Tibial artery (tissue), 4 donors: Measurements from ENCODE around the gene DIAPH3.

ENCODE experiments used
- DNase-seq, 2 donors: peaks; one replicate each; pipeline ENCODE4 v3.0.0-alpha.2; 2019
- H3K27ac ChIP-seq, 2 donors: fragments of 200-600 bp; sonication (generic) in 1 of 2; 1 replicate in 1 of 2; 2 replicates in 1 of 2; pipeline ENCODE4 v1.5.1; 2018 to 2019; ENCODE audit warnings: mild to moderate bottlenecking in 1 of 2
- H3K27me3 ChIP-seq, 2 donors: fragments of 200-600 bp; sonication (generic) in 1 of 2; one replicate each; pipeline versions ENCODE4 v1.5.1 to v1.6.0; 2016 to 2019
- H3K36me3 ChIP-seq, 3 donors: fragments of 200-600 bp; sonication (generic) in 2 of 3; one replicate each; pipeline ENCODE4 v1.5.1; 2016 to 2019; ENCODE audit warnings: mild to moderate bottlenecking in 2 of 3
- H3K4me1 ChIP-seq, 4 donors: fragments of 200-600 bp; sonication (generic) in 2 of 4; 1 replicate in 3 of 4; 2 replicates in 1 of 4; pipeline ENCODE4 v1.5.1; 2016 to 2019
- H3K4me3 ChIP-seq, 2 donors: fragments of 200-600 bp; sonication (generic) in 1 of 2; 1 replicate in 1 of 2; 2 replicates in 1 of 2; pipeline ENCODE4 v1.5.1; 2018 to 2019; ENCODE audit warnings: mild to moderate bottlenecking in 2 of 2
- H3K9me3 ChIP-seq, 3 donors: fragments of 200-600 bp; sonication (generic) in 1 of 3; one replicate each; pipeline ENCODE4 v1.5.1; 2016 to 2019
- intact Hi-C: fragments of 100-400 bp; cut with DNase I; formaldehyde crosslinking; loops from one replicate; pipeline ENCODE4 v1.15.0; 2023; ENCODE audit warnings: low total_unique reads
- TF ChIP-seq, protein P1 (sequence below), 2 experiments: fragments of 200-600 bp in 1 of 2; fragments of 450-650 bp in 1 of 2; IDR thresholded peaks; one replicate each; pipeline ENCODE4 v1.5.1; 2017 to 2019; ENCODE audit warnings: antibody characterized with exemption in 2 of 2, mild to moderate bottlenecking in 1 of 2, moderate library complexity in 1 of 2

DIAPH3 gene

GRCh38 chr13:60028021-60028420 lies 135.7 kb downstream of the DIAPH3 start:
- H3K27ac ChIP-seq = no peak overlapping the region
- TF ChIP-seq, protein P1, sequence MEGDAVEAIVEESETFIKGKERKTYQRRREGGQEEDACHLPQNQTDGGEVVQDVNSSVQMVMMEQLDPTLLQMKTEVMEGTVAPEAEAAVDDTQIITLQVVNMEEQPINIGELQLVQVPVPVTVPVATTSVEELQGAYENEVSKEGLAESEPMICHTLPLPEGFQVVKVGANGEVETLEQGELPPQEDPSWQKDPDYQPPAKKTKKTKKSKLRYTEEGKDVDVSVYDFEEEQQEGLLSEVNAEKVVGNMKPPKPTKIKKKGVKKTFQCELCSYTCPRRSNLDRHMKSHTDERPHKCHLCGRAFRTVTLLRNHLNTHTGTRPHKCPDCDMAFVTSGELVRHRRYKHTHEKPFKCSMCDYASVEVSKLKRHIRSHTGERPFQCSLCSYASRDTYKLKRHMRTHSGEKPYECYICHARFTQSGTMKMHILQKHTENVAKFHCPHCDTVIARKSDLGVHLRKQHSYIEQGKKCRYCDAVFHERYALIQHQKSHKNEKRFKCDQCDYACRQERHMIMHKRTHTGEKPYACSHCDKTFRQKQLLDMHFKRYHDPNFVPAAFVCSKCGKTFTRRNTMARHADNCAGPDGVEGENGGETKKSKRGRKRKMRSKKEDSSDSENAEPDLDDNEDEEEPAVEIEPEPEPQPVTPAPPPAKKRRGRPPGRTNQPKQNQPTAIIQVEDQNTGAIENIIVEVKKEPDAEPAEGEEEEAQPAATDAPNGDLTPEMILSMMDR (IDR thresholded peaks at IDR 0.05) = no peak
- no peaks in the 10 kb centered on the region for H3K4me1 ChIP-seq
- H3K36me3 ChIP-seq = no peaks in the 10 kb centered on the region
- H3K4me3 ChIP-seq = no peak overlapping the region
- no peak for DNase-seq
- intact Hi-C loops = no loop called here
- no peaks in the 10 kb centered on the region for H3K27me3 ChIP-seq
- H3K9me3 ChIP-seq = peaks cover 0 to 3% (median 0%) of the 10 kb centered on the region in 3 donors

DNA sequence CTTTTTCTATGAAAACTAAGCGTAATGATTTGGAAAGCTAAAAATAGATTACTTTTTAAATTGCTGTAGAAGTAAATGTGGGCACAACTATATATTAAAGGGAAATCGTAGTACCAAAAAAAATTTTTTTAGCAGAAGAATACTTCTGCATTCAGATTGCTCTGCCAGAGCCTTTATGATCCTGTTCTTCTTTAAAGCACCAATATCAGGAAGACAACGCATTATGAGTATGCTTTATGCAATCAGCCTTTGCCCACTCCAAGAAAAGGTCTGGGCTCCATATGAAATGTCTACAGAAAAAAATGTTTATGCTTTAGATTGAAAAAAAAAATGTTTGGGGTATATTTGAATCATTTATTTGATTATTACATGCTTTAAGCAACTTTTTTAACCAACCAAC lies 137.4 kb downstream of the DIAPH3 start:
- Histone ChIP-seq H3K27me3 (no peaks in the 10 kb centered on the region), H3K4me3 (no peak overlapping the region), H3K9me3 (peaks cover 0 to 3% (median 0%) of the 10 kb centered on the region in 3 donors), H3K36me3 (no peaks in the 10 kb centered on the region), H3K27ac (no peak overlapping the region), H3K4me1 (no peaks in the 10 kb centered on the region)
- TF ChIP-seq, protein P1 (IDR thresholded peaks at IDR 0.05) = no peak
- no peak for DNase-seq
- intact Hi-C loops = no loop called here

DNA sequence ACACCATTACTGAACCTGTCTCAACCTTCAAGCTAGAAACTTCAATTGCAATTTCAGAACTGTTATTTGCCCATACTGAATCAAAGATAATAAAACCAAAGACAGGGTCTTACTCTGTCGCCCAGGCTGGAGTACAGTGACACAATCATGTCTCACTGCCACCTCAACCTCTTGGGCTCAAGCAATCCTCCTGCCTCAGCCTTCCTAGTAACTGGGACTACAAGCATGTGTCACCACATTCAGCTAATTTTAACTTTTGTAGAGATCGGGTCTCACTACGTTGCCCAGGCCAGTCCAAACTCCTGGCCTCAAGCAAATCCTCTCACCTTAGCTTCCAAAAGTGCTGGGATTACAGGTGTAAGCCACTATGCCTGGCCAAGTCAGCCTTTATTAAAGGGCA lies 143.4 kb downstream of the DIAPH3 start:
- DNase-seq = no peak
- peaks cover 0 to 3% (median 0%) of the 10 kb centered on the region in 3 donors for H3K9me3 ChIP-seq
- no peaks in the 10 kb centered on the region for H3K27me3 ChIP-seq
- intact Hi-C loops = no loop called here
- H3K27ac ChIP-seq = no peak overlapping the region
- TF ChIP-seq, protein P1 (IDR thresholded peaks at IDR 0.05) = no peak
- H3K4me1 ChIP-seq = no peaks in the 10 kb centered on the region
- no peak overlapping the region for H3K4me3 ChIP-seq
- H3K36me3 ChIP-seq = no peaks in the 10 kb centered on the region

DNA sequence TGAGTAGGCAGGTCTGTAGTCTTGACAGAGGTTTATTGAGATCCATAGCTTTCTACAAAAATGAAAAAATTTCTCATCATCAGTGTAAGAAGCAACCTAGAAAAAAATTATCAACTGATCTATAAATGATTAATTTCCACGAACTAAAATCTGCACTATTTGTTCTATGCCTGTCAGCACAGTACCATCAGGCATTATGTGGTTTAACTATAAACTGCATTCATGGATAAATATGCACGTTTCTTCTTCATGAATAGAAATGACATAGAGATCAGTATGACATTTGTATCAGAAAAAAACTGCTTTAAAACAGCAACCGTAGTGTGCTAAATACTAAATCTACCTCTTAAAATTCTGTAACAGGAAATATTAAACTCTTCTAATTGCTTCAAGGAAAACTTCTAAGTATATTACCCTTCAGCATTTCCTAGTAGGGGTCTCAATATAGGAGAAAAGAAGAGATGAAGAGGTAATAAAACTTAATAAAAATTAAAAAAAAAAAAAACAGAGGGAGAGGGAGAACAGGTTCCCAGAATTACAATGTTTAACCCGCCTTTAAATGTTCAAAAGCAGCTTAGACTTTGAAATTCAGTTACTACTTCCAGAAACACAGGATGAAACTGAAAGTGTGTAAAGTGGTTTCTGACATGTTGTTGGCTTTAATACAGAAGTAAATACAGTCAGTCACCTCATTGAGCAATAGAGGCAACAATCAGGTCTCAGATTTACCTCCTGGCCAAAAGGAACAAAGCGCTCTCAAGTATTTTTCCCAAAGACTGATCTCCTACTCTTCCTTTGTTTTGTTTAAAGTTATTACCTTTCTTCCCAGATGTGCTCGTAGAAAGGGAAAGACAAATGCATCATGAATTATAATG lies 144.4 kb downstream of the DIAPH3 start:
- Histone ChIP-seq H3K27me3 (no peaks in the 10 kb centered on the region), H3K4me3 (no peak overlapping the region), H3K9me3 (peaks cover 0 to 3% (median 0%) of the 10 kb centered on the region in 3 donors), H3K36me3 (no peaks in the 10 kb centered on the region), H3K27ac (no peak overlapping the region), H3K4me1 (no peaks in the 10 kb centered on the region)
- no peak for DNase-seq
- TF ChIP-seq, protein P1 (IDR thresholded peaks at IDR 0.05) = no peak
- intact Hi-C loops = no loop called here

DNA sequence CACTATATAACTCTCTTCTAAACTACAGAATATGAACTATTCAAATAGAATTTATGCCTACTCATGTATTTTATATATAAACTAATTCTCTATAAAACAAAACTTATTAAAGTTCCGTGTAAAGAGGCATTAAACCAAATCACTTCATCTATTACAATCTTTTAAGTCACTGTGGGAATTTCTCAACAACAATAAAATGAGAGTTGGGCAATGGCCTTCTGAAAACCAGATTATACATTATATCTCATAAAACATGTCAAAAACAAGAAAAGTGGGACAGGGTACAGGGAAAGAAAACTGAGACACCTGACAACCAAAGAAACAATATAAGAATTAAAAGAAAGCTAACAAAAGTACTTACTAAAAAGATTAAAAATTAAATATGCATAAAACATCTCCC lies 145.2 kb downstream of the DIAPH3 start:
- no peaks in the 10 kb centered on the region for H3K9me3 ChIP-seq
- H3K4me1 ChIP-seq = no peaks in the 10 kb centered on the region
- no peak overlapping the region for H3K27ac ChIP-seq
- no peak for DNase-seq
- intact Hi-C loops = no loop called here
- H3K27me3 ChIP-seq = no peaks in the 10 kb centered on the region
- TF ChIP-seq, protein P1 (IDR thresholded peaks at IDR 0.05) = no peak
- no peaks in the 10 kb centered on the region for H3K36me3 ChIP-seq
- H3K4me3 ChIP-seq = no peak overlapping the region
